ENCODE data around the gene PARVG. TPM values are rescaled to one million over a fixed set of nuclear protein-coding genes. Genes with fewer than 3 reads are reported as not detected.

The PARVG gene, protein sequence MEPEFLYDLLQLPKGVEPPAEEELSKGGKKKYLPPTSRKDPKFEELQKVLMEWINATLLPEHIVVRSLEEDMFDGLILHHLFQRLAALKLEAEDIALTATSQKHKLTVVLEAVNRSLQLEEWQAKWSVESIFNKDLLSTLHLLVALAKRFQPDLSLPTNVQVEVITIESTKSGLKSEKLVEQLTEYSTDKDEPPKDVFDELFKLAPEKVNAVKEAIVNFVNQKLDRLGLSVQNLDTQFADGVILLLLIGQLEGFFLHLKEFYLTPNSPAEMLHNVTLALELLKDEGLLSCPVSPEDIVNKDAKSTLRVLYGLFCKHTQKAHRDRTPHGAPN
- total RNA-seq = 0.16 and 0.19 TPM in 2 replicates

DNA sequence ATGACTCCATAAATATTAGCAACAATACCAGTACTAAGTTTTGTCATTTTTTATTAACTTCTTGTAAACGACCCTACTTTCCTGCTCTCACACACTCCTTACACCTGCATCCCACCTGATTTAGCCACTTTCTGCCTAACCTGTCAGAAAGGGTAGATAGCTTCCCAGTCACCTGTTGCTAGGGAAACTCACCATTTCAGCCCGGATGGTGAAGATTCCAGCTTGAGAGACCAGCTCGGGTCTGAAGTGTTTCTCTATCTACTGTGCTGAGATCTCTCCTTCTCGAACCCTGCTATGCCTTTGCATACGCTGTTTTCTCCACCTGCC lies at the start of gene PARVG:
TSS of gene PARVG (plus strand) at position 220 of the 327 bp plus-strand sequence. CDS start 2,405 bp downstream, outside the sequence.

Other genes with a start within 250 kb of the PARVG start
- gene SAMM50, start 225.5 kb upstream of the PARVG start, total RNA-seq = 28.5 and 52.7 TPM in 2 replicates
- 27.4 and 152 TPM in 2 replicates for gene PARVB, start 156.6 kb upstream of the PARVG start, total RNA-seq
- gene SHISAL1, start 132.0 kb downstream of the PARVG start, total RNA-seq = under 0.01 TPM in 2 replicates

Data from bladder microvascular endothelial cell (primary cell).